ENCODE measurements around the gene SPNS3.

DNA sequence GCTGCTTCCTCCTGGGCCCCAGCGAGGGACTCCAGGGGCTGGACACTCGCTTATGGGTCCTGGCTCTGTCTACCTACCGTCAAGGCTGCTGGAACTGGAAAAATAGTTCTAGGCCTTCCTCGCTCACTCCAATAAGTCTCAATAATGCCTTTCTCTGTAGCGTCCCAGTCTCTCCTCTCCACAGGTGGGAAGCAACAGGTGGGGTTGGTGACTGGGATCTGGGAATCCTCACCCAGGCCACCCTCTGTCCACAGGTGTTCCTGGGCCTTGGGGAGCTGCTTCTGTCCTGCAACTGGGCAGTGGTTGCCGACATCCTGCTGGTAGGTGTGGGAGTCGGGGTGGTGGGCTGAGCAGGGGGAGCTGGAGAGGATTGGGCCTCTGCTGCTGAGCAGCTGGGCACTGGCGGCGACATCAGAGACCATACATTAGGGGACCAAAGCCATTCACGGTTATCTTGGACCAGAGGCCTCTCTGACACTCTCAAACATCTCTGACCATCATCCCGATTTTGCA, 44.6 kb downstream of the SPNS3 start:
- TF ChIP-seq, protein P1, sequence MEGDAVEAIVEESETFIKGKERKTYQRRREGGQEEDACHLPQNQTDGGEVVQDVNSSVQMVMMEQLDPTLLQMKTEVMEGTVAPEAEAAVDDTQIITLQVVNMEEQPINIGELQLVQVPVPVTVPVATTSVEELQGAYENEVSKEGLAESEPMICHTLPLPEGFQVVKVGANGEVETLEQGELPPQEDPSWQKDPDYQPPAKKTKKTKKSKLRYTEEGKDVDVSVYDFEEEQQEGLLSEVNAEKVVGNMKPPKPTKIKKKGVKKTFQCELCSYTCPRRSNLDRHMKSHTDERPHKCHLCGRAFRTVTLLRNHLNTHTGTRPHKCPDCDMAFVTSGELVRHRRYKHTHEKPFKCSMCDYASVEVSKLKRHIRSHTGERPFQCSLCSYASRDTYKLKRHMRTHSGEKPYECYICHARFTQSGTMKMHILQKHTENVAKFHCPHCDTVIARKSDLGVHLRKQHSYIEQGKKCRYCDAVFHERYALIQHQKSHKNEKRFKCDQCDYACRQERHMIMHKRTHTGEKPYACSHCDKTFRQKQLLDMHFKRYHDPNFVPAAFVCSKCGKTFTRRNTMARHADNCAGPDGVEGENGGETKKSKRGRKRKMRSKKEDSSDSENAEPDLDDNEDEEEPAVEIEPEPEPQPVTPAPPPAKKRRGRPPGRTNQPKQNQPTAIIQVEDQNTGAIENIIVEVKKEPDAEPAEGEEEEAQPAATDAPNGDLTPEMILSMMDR (IDR thresholded peaks at IDR 0.05; ENCODE audit: low read length) = no peak
- no peak for TF ChIP-seq EZH2 (optimal IDR thresholded peaks at IDR 0.05; ENCODE audit: low read depth, low read length)
- TF ChIP-seq EZH2phosphoT487 (IDR thresholded peaks at IDR 0.05; ENCODE audit: low read length) = no peak

Measured in MM.1S (cell line).